Mesothelial cell of epicardium (in vitro differentiated cells): ENCODE results near the gene ANKRD50. TPM values are rescaled to one million over a fixed set of nuclear protein-coding genes. Genes with fewer than 3 reads are reported as not detected.

ENCODE experiments used
- DNase-seq, 2 experiments: peaks; one replicate each; pipeline ENCODE4 v3.0.0; 2021; ENCODE audit warnings: low spot score in 2 of 2; ENCODE audit not compliant: unreplicated experiment in 2 of 2
- H3K27ac Mint-ChIP-seq: 2 replicates; pipeline ENCODE4 v1.8.0; 2021; ENCODE audit warnings: mixed read lengths
- H3K27me3 Mint-ChIP-seq: 2 replicates; pipeline ENCODE4 v1.8.0; 2021; ENCODE audit warnings: low read depth, mixed read lengths
- H3K36me3 Mint-ChIP-seq: 2 replicates; pipeline ENCODE4 v1.8.0; 2021; ENCODE audit warnings: mixed read lengths
- H3K4me1 Mint-ChIP-seq: 2 replicates; pipeline ENCODE4 v1.8.0; 2021; ENCODE audit warnings: mixed read lengths
- H3K4me3 Mint-ChIP-seq: 2 replicates; pipeline ENCODE4 v1.8.0; 2021; ENCODE audit warnings: mild to moderate bottlenecking, moderate library complexity, mixed read lengths
- H3K9me3 Mint-ChIP-seq: 2 replicates; pipeline ENCODE4 v1.8.0; 2021; ENCODE audit warnings: mixed read lengths
- total RNA-seq: library from RNA; stranded (reverse); gene quantifications from 3 replicates; pipeline ENCODE4 v1.2.1, GENCODE V29; 2021
- TF ChIP-seq, protein P1 (sequence below): fragments of 200-600 bp; sonication (generic); IDR thresholded peaks from one replicate; pipeline ENCODE4 v1.5.0; 2021; ENCODE audit warnings: antibody characterized with exemption; ENCODE audit not compliant: unreplicated experiment

The ANKRD50 gene
- total RNA-seq, 1 donor from 2014 or later: 73.1 TPM

DNA sequence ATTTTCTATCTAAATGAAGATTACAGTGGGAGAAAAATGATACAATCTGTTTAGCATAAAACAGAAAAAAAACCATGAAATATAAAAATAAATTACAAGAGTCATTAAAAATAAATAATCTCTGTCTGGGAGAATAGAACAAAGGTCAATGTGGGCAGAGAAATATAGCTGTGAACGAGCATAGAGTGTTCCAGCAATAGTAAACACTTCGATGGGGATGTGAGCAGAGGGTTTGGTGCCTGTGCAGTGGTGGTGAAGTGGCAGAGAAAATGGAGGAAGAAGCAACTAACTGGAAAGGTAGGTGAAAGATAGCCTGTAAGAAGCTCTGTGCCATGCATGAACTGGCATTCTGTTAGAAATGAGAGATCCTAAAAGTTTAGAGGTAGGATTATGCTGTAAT is 64.9 kb downstream of the ANKRD50 start:
- H3K9me3 Mint-ChIP-seq: no peaks in the 10 kb centered on the region
- no peaks in the 10 kb centered on the region for H3K27me3 Mint-ChIP-seq
- H3K27ac Mint-ChIP-seq: no peak overlapping the region

GRCh38 chr4:124644621-124645020 is 67.9 kb downstream of the ANKRD50 start:
- Mint-ChIP-seq H3K9me3 (no peaks in the 10 kb centered on the region), H3K27me3 (no peaks in the 10 kb centered on the region), H3K4me3 (no peak overlapping the region), H3K36me3 (no peaks in the 10 kb centered on the region), H3K27ac (no peak overlapping the region), H3K4me1 (peaks cover 11% of the 10 kb centered on the region)
- TF ChIP-seq, protein P1, sequence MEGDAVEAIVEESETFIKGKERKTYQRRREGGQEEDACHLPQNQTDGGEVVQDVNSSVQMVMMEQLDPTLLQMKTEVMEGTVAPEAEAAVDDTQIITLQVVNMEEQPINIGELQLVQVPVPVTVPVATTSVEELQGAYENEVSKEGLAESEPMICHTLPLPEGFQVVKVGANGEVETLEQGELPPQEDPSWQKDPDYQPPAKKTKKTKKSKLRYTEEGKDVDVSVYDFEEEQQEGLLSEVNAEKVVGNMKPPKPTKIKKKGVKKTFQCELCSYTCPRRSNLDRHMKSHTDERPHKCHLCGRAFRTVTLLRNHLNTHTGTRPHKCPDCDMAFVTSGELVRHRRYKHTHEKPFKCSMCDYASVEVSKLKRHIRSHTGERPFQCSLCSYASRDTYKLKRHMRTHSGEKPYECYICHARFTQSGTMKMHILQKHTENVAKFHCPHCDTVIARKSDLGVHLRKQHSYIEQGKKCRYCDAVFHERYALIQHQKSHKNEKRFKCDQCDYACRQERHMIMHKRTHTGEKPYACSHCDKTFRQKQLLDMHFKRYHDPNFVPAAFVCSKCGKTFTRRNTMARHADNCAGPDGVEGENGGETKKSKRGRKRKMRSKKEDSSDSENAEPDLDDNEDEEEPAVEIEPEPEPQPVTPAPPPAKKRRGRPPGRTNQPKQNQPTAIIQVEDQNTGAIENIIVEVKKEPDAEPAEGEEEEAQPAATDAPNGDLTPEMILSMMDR: no peak
- DNase-seq: no peak

More for the DNA sequence above, 64.9 kb downstream of the ANKRD50 start:
- Mint-ChIP-seq H3K4me3 (no peak overlapping the region), H3K36me3 (peaks cover 10% of the 10 kb centered on the region), H3K4me1 (peaks cover 7% of the 10 kb centered on the region)
- DNase-seq: no peak
- TF ChIP-seq, protein P1: no peak

DNA sequence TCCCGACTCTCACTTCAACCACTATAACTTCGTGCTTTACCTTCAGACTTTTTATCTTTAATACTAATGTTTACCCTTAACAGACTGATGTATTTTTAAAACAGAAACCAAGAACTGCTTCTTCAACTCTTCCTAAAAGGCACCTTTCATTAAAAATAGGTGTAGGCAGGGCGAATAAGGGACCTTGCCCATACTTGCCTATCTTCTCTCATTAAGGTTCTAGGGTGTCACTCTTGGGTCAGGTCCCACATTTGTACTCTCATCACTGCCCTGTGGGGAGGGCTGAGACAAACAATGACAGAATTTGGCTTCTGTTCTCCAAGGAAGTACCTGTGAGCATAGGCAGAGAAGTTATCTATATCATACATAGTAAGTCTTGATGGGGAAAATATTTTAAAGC is 69.7 kb downstream of the ANKRD50 start:
- Mint-ChIP-seq H3K4me3 (no peak overlapping the region), H3K36me3 (peaks cover 2% of the 10 kb centered on the region), H3K27ac (no peak overlapping the region), H3K9me3 (peaks cover under 1% of the 10 kb centered on the region), H3K4me1 (peaks cover 13% of the 10 kb centered on the region), H3K27me3 (no peaks in the 10 kb centered on the region)
- no peak for DNase-seq
- TF ChIP-seq, protein P1: no peak

- peaks cover 9% of the 10 kb centered on the region for H3K36me3 Mint-ChIP-seq
- H3K9me3 Mint-ChIP-seq: peaks cover 7% of the 10 kb centered on the region
- no peaks in the 10 kb centered on the region for H3K27me3 Mint-ChIP-seq
- TF ChIP-seq, protein P1: no peak
- no peak for DNase-seq
- no peak overlapping the region for H3K27ac Mint-ChIP-seq
- peaks cover 11% of the 10 kb centered on the region for H3K4me1 Mint-ChIP-seq
- H3K4me3 Mint-ChIP-seq: no peak overlapping the region
These were observed 70.7 kb downstream of the ANKRD50 start for GRCh38 chr4:124641715-124642381.

GRCh38 chr4:124640022-124640730 is 72.4 kb downstream of the ANKRD50 start:
- Mint-ChIP-seq H3K4me3 (no peak overlapping the region), H3K36me3 (peaks cover 16% of the 10 kb centered on the region), H3K4me1 (peaks cover 11% of the 10 kb centered on the region), H3K9me3 (peaks cover 12% of the 10 kb centered on the region), H3K27ac (no peak overlapping the region), H3K27me3 (no peaks in the 10 kb centered on the region)
- TF ChIP-seq, protein P1: no peak
- DNase-seq: no peak
